Measurements from ENCODE around the gene DSTYK.

Gene DSTYK

DNA sequence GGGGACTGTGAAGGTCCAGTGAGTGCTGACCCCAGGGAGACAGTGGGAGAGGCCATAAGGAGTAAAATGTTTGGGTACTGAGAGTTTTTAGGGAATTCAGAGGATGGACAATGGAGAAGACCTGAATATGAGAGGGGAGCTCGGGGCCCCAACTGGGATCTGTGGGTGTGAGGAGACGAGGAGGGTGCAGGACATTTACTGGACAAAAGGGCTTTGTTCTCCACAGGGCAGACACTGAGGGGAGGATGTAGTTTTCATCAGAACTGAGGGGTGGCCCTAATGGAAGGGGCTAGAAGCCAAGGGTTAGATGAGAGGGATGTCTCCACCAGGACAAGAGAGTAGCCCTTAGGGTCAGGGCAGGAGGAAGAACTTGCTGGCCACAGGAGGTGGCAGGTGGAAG lies 46.2 kb upstream of the DSTYK start:
- Histone ChIP-seq H3K36me3 (no peaks in the 10 kb centered on the region), H3K4me3 (ENCODE audit: low read depth in 1 of 2, low read length in 1 of 2) (no peak overlapping the region), H3K27ac (no peak overlapping the region), H3K4me1 (ENCODE audit: control insufficient read depth in 1 of 2, insufficient read depth in 1 of 2, low read depth in 1 of 2, low read length in 1 of 2) (peaks cover 33 to 35% of the 10 kb centered on the region in 2 experiments), H3K27me3 (peaks cover 9% of the 10 kb centered on the region), H3K9me3 (no peaks in the 10 kb centered on the region)
- TF ChIP-seq, protein P1, sequence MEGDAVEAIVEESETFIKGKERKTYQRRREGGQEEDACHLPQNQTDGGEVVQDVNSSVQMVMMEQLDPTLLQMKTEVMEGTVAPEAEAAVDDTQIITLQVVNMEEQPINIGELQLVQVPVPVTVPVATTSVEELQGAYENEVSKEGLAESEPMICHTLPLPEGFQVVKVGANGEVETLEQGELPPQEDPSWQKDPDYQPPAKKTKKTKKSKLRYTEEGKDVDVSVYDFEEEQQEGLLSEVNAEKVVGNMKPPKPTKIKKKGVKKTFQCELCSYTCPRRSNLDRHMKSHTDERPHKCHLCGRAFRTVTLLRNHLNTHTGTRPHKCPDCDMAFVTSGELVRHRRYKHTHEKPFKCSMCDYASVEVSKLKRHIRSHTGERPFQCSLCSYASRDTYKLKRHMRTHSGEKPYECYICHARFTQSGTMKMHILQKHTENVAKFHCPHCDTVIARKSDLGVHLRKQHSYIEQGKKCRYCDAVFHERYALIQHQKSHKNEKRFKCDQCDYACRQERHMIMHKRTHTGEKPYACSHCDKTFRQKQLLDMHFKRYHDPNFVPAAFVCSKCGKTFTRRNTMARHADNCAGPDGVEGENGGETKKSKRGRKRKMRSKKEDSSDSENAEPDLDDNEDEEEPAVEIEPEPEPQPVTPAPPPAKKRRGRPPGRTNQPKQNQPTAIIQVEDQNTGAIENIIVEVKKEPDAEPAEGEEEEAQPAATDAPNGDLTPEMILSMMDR (IDR thresholded peaks at IDR 0.05): no peak

DNA sequence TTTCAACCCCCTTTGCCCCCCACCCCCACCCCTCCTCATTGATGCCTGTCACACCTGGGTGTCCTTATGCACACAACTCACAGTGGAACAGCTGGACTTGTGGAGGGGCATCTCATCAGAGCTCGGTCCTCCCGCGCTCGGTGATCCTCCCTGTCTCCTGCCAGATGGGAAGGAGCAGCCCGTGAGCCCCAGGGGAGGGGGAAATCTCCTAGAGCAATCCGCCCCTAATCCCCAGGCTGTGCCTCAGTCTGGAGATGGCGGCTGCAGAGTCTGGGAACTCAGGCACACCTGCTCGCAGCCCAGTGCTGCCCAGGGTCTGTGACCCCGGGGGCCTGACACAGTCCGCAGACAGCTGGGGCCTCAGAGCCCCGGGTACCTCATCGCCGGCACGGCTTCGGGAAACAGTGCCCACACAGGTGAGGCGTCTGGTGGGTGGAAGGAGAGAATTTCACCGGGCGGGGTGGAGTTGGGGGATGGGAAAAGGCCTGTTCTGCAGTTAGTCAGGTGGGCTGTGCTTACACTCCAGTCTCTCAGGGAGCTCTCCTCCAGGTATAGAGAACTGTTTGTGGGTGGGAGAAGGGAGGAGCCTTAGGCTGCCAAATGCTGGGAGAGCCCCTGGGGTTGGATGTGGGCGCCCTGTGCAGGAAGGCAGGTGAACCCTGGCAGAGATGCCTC lies 45.6 kb upstream of the DSTYK start:
- H3K36me3 ChIP-seq: no peaks in the 10 kb centered on the region
- H3K4me1 ChIP-seq (ENCODE audit: control insufficient read depth in 1 of 2, insufficient read depth in 1 of 2, low read depth in 1 of 2, low read length in 1 of 2): peaks cover 28 to 29% of the 10 kb centered on the region in 2 experiments
- H3K27me3 ChIP-seq: peaks cover 2% of the 10 kb centered on the region
- H3K4me3 ChIP-seq (ENCODE audit: low read depth in 1 of 2, low read length in 1 of 2): no peak overlapping the region
- no peaks in the 10 kb centered on the region for H3K9me3 ChIP-seq
- TF ChIP-seq, protein P1 (IDR thresholded peaks at IDR 0.05): no peak
- no peak overlapping the region for H3K27ac ChIP-seq

DNA sequence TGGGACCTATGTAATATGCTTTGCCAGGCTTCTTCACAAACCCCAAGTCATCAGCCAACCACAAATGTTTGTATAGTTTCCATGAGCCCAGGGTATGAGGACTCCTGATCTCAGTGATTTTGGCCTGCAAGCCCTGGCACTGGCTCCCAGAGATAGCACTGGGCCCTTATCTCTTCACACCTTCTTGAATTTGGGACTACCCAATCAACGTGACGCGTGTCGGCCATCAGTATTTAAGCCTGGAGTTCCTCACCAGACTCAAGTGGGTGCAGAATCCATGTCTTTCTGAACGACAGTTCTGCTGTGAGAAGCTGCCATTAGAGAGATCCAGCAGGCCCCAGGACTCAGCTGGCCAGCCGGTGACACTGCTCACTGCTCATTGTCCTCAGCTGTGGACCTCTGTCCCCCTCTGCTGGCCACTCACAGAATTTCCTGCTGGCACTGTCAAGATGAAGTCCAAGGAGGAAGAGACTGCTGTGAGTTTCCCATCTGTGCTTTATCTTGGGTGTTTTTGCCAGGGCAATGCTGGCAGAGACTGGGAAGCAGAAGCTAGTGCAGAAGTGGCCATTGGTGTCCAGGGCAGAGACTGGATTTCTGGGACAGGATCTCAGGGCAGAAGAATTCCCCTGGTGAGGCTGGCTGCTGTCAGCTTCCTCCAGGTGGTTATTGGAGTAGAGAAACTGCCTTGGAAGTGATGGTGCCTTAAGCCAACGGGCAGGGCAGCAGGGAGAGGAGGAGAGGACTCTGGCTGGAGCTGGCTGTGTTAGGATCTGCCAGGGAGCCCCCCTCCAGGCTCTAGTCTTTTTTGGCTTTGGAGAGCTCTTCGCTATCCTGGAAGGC lies 44.7 kb upstream of the DSTYK start:
- peaks cover 21 to 27% of the 10 kb centered on the region in 2 experiments for H3K4me1 ChIP-seq (ENCODE audit: control insufficient read depth in 1 of 2, insufficient read depth in 1 of 2, low read depth in 1 of 2, low read length in 1 of 2)
- TF ChIP-seq, protein P1 (IDR thresholded peaks at IDR 0.05): peak; percentile 94
- no peaks in the 10 kb centered on the region for H3K9me3 ChIP-seq
- H3K27me3 ChIP-seq: no peaks in the 10 kb centered on the region
- no peak overlapping the region for H3K27ac ChIP-seq
- H3K4me3 ChIP-seq (ENCODE audit: low read depth in 1 of 2, low read length in 1 of 2): no peak overlapping the region
- H3K36me3 ChIP-seq: no peaks in the 10 kb centered on the region

DNA sequence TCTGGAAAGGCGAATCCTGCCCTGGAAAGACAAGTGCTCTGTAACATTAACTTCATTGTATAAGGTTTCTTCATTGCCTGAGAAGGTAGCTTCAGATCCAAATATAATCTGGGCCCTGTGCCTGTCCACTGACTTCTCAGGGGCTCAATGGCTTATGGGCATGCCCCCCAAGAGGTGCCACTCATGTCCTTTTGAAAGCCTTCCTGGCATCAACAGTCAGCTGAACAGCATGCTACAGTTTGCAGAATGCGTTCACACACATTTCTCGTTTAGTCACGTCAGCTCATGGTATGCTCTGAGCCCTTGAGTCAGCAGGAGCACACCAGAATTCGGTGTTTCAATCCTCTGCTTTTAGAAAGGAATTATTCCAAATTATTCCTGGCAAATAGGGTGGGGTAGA lies 40.1 kb upstream of the DSTYK start:
- Histone ChIP-seq H3K4me1 (ENCODE audit: control insufficient read depth in 1 of 2, insufficient read depth in 1 of 2, low read depth in 1 of 2, low read length in 1 of 2) (peaks cover 0 to 6% of the 10 kb centered on the region in 2 experiments), H3K27ac (no peak overlapping the region), H3K4me3 (ENCODE audit: low read depth in 1 of 2, low read length in 1 of 2) (no peak overlapping the region), H3K9me3 (no peaks in the 10 kb centered on the region), H3K27me3 (no peaks in the 10 kb centered on the region), H3K36me3 (no peaks in the 10 kb centered on the region)
- TF ChIP-seq, protein P1 (IDR thresholded peaks at IDR 0.05): no peak

DNA sequence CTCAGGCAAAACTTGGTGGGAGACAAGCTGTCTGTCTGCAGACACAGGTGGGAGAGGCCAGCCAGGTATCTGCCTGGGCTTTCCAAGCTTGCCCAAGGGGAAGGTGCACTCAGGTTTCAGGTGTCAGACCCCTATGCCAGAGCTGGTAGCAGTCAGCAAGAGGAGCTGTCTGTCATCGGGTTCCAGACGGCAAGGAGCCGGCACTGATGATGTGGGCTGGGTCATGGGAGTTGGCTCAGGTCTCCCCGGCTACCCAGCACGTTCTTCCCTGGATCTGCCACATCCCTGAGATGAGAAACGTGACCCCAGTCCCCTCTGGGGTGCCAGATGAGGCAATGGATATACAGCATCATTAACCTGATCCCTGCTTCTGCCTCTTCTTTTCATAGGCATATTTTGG lies 39.2 kb upstream of the DSTYK start:
- Histone ChIP-seq H3K4me3 (ENCODE audit: low read depth in 1 of 2, low read length in 1 of 2) (no peak overlapping the region), H3K27ac (no peak overlapping the region), H3K9me3 (no peaks in the 10 kb centered on the region), H3K4me1 (ENCODE audit: control insufficient read depth in 1 of 2, insufficient read depth in 1 of 2, low read depth in 1 of 2, low read length in 1 of 2) (no peaks in the 10 kb centered on the region), H3K27me3 (no peaks in the 10 kb centered on the region), H3K36me3 (no peaks in the 10 kb centered on the region)
- TF ChIP-seq, protein P1 (IDR thresholded peaks at IDR 0.05): no peak

All from neutrophil (primary cell).